ENCODE data around the gene BNC2. TPM values are rescaled to one million over a fixed set of nuclear protein-coding genes. Genes with fewer than 3 reads are reported as not detected.

BNC2 gene
- total RNA-seq, 2 experiments from 2014 or later = not detected

- Histone ChIP-seq H3K9me2 (ENCODE audit: insufficient read depth, low read length) (no peaks in the 10 kb centered on the region), H3K4me3 (ENCODE audit: low read depth, low read length, poor library complexity, severe bottlenecking) (no peak overlapping the region), H3K9me3 (ENCODE audit: low read length) (no peaks in the 10 kb centered on the region), H4K20me1 (ENCODE audit: insufficient read depth, low read length) (no peaks in the 10 kb centered on the region), H2AFZ (ENCODE audit: low read length) (no peak overlapping the region), H3K36me3 (ENCODE audit: insufficient read depth, low read length) (no peaks in the 10 kb centered on the region), H3K4me2 (ENCODE audit: low read length) (no peak overlapping the region), H3K27ac (ENCODE audit: low read depth, low read length, poor library complexity, severe bottlenecking) (no peak overlapping the region), H3K4me1 (ENCODE audit: insufficient read depth, low read length, poor library complexity, severe bottlenecking) (no peaks in the 10 kb centered on the region), H3K79me2 (ENCODE audit: insufficient read depth, low read depth, low read length) (no peaks in the 10 kb centered on the region)
- no TSS peak for BruUV-seq (replicated peaks)
- CTCF ChIA-PET (ENCODE audit: unreplicated experiment) = no interaction called here
- no peak for TF ChIP-seq CTCF (conservative IDR thresholded peaks at IDR 0.05; ENCODE audit: low read length)
- TF ChIP-seq EZH2phosphoT487 (IDR thresholded peaks at IDR 0.05; ENCODE audit: borderline replicate concordance, low read depth, low read length) = no peak
- DNase-seq (ENCODE audit: low spot score) = no peak
- POLR2A ChIA-PET = no interaction called here
- intact Hi-C loops (cut with micrococcal nuclease; ENCODE audit: unreplicated experiment) = no loop called here
These were observed 213.9 kb downstream of the BNC2 start for GRCh38 chr9:16656432-16657169.

GRCh38 chr9:16654596-16655126, 215.8 kb downstream of the BNC2 start:
- Histone ChIP-seq H3K79me2 (ENCODE audit: insufficient read depth, low read depth, low read length) (no peaks in the 10 kb centered on the region), H4K20me1 (ENCODE audit: insufficient read depth, low read length) (no peaks in the 10 kb centered on the region), H3K4me2 (ENCODE audit: low read length) (no peak overlapping the region), H3K36me3 (ENCODE audit: insufficient read depth, low read length) (no peaks in the 10 kb centered on the region), H3K27ac (ENCODE audit: low read depth, low read length, poor library complexity, severe bottlenecking) (no peak overlapping the region), H3K4me3 (ENCODE audit: low read depth, low read length, poor library complexity, severe bottlenecking) (no peak overlapping the region), H3K4me1 (ENCODE audit: insufficient read depth, low read length, poor library complexity, severe bottlenecking) (no peaks in the 10 kb centered on the region), H3K9me3 (ENCODE audit: low read length) (no peaks in the 10 kb centered on the region), H2AFZ (ENCODE audit: low read length) (no peak overlapping the region), H3K9me2 (ENCODE audit: insufficient read depth, low read length) (no peaks in the 10 kb centered on the region)
- no TSS peak for BruUV-seq (replicated peaks)
- intact Hi-C loops (cut with micrococcal nuclease; ENCODE audit: unreplicated experiment) = no loop called here
- TF ChIP-seq EZH2phosphoT487 (IDR thresholded peaks at IDR 0.05; ENCODE audit: borderline replicate concordance, low read depth, low read length) (no peak), CTCF (conservative IDR thresholded peaks at IDR 0.05; ENCODE audit: low read length) (no peak)
- no peak for DNase-seq (ENCODE audit: low spot score)
- CTCF ChIA-PET (ENCODE audit: unreplicated experiment) = no interaction called here
- POLR2A ChIA-PET = no interaction called here

Data from OCI-LY7 (cell line).